Measurements from ENCODE around the gene MNDA.

DNA sequence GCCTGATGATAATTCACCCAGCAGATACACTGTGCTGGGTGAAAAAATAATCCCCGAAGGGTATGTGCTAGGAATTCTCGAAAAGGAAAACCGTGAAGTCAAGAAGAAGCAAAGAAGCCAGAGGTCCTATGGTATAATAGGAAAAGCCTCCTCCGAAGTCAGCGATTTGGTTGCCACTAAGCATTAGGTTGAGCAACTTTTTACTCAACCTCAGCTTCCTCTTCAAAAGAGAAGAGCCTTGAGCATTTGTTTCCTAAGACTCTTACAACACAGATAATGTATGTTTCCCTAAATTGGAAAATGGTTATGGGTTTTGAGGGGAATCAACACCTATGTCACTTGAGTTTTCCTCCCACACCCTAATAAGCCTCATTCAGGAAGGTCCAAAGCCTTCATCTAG lies 21.3 kb upstream of the MNDA start:
- no peak for TF ChIP-seq EZH2 (IDR thresholded peaks at IDR 0.05)
- TF ChIP-seq, protein P1, sequence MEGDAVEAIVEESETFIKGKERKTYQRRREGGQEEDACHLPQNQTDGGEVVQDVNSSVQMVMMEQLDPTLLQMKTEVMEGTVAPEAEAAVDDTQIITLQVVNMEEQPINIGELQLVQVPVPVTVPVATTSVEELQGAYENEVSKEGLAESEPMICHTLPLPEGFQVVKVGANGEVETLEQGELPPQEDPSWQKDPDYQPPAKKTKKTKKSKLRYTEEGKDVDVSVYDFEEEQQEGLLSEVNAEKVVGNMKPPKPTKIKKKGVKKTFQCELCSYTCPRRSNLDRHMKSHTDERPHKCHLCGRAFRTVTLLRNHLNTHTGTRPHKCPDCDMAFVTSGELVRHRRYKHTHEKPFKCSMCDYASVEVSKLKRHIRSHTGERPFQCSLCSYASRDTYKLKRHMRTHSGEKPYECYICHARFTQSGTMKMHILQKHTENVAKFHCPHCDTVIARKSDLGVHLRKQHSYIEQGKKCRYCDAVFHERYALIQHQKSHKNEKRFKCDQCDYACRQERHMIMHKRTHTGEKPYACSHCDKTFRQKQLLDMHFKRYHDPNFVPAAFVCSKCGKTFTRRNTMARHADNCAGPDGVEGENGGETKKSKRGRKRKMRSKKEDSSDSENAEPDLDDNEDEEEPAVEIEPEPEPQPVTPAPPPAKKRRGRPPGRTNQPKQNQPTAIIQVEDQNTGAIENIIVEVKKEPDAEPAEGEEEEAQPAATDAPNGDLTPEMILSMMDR (IDR thresholded peaks at IDR 0.05) = no peak

Measured in neural progenitor cell (in vitro differentiated cells).